ENCODE data around the gene ABCA8. TPM values are rescaled to one million over a fixed set of nuclear protein-coding genes. Genes with fewer than 3 reads are reported as not detected.
A peak's percentile ranks its signal among the peaks of the same experiment; 100 is the strongest.
"Not testable (repeated sequence)": the region's sequence is repeated elsewhere in the genome, so short reads cannot be mapped to it uniquely, and the experiment has no call there.

Gene ABCA8
- total RNA-seq, 4 donors from 2014 or later, result 30.0 to 68.5 (median 42.8) TPM

- H3K4me1 ChIP-seq, result no peaks in the 10 kb centered on the region
- H3K4me3 ChIP-seq, result no peak overlapping the region
- no peaks in the 10 kb centered on the region for H3K27me3 ChIP-seq
- TF ChIP-seq CTCF (IDR thresholded peaks at IDR 0.05), result no peak
- no peak for TF ChIP-seq POLR2A (IDR thresholded peaks at IDR 0.05)
- no peaks in the 10 kb centered on the region for H3K9me3 ChIP-seq
- intact Hi-C loops (cut with DNase I; ENCODE audit: low total_unique reads), result loop anchor here (10.0 kb wide), 1 partner anchor 198 kb away; no protein-coding TSS in a partner anchor
- DNase-seq, result no peak
- H3K27ac ChIP-seq, result no peak overlapping the region
- H3K36me3 ChIP-seq, result no peaks in the 10 kb centered on the region
Measured at GRCh38 chr17:68973098-68973846, 18.1 kb upstream of the ABCA8 start.

GRCh38 chr17:68972119-68972704, 17.0 kb upstream of the ABCA8 start:
- Histone ChIP-seq H3K27me3 (no peaks in the 10 kb centered on the region), H3K9me3 (no peaks in the 10 kb centered on the region), H3K4me3 (no peak overlapping the region), H3K36me3 (no peaks in the 10 kb centered on the region), H3K27ac (no peak overlapping the region), H3K4me1 (no peaks in the 10 kb centered on the region)
- TF ChIP-seq CTCF (IDR thresholded peaks at IDR 0.05) (peak; percentile 51 to 68 (median 62)), POLR2A (IDR thresholded peaks at IDR 0.05) (no peak)
- DNase-seq, result no peak
- intact Hi-C loops (cut with DNase I; ENCODE audit: low total_unique reads), result loop anchor here (10.0 kb wide), 1 partner anchor 197 kb away; no protein-coding TSS in a partner anchor

GRCh38 chr17:68969101-68969500, 13.9 kb upstream of the ABCA8 start:
- no peak for TF ChIP-seq CTCF (IDR thresholded peaks at IDR 0.05)
- TF ChIP-seq POLR2A (IDR thresholded peaks at IDR 0.05), result no peak
- Histone ChIP-seq H3K4me1 (no peaks in the 10 kb centered on the region), H3K9me3 (no peaks in the 10 kb centered on the region), H3K4me3 (no peak overlapping the region), H3K27ac (no peak overlapping the region), H3K27me3 (no peaks in the 10 kb centered on the region), H3K36me3 (no peaks in the 10 kb centered on the region)
- intact Hi-C loops (cut with DNase I; ENCODE audit: low total_unique reads), result no loop called here
- DNase-seq, result no peak

- no peaks in the 10 kb centered on the region for H3K4me1 ChIP-seq
- TF ChIP-seq CTCF (IDR thresholded peaks at IDR 0.05), result no peak
- no peak for TF ChIP-seq POLR2A (IDR thresholded peaks at IDR 0.05)
- no peaks in the 10 kb centered on the region for H3K9me3 ChIP-seq
- H3K4me3 ChIP-seq, result no peak overlapping the region
- H3K27me3 ChIP-seq, result no peaks in the 10 kb centered on the region
- DNase-seq, result no peak
- no peak overlapping the region for H3K27ac ChIP-seq
- no peaks in the 10 kb centered on the region for H3K36me3 ChIP-seq
- intact Hi-C loops (cut with DNase I; ENCODE audit: low total_unique reads), result no loop called here
Measured at GRCh38 chr17:68963958-68964357, 8.8 kb upstream of the ABCA8 start.

- no peaks in the 10 kb centered on the region for H3K4me1 ChIP-seq
- intact Hi-C loops (cut with DNase I; ENCODE audit: low total_unique reads), result no loop called here
- no peak overlapping the region for H3K27ac ChIP-seq
- no peak for TF ChIP-seq CTCF (IDR thresholded peaks at IDR 0.05)
- TF ChIP-seq POLR2A (IDR thresholded peaks at IDR 0.05), result no peak
- H3K27me3 ChIP-seq, result no peaks in the 10 kb centered on the region
- H3K9me3 ChIP-seq, result no peaks in the 10 kb centered on the region
- H3K4me3 ChIP-seq, result no peak overlapping the region
- DNase-seq, result no peak
- no peaks in the 10 kb centered on the region for H3K36me3 ChIP-seq
Measured at GRCh38 chr17:68961214-68961882, 6.2 kb upstream of the ABCA8 start.

GRCh38 chr17:68959117-68959516, 3.9 kb upstream of the ABCA8 start:
- H3K4me3 ChIP-seq; H3K27ac ChIP-seq; DNase-seq; H3K4me1 ChIP-seq; intact Hi-C loops (cut with DNase I; ENCODE audit: low total_unique reads); H3K36me3 ChIP-seq; H3K27me3 ChIP-seq; H3K9me3 ChIP-seq: not testable (repeated sequence)
